Heart left ventricle (tissue), 13 donors: ENCODE data around the gene MKNK1.

Experiments
- CTCF ChIP-seq, 12 donors: fragments of 200-600 bp; sonication (generic) in 4 of 12; IDR thresholded peaks; one replicate each; pipeline versions ENCODE4 v1.5.0 to v1.8.0; 2018 to 2022; ENCODE audit warnings: antibody characterized with exemption in 12 of 12, mild to moderate bottlenecking in 5 of 12
- POLR2A ChIP-seq, 2 donors: fragments of 450-650 bp; IDR thresholded peaks; one replicate each; pipeline ENCODE4 v1.6.1; 2017; ENCODE audit warnings: antibody characterized with exemption in 2 of 2, mild to moderate bottlenecking in 2 of 2, moderate library complexity in 2 of 2
- donor health status: ischemic (EF 13 %, LVEDD 7.1; RV severe dilation, severe dysfunction).
- donor health status: DM: no; HTN: yes; CAD: no.
- donor health status: DM: no; HTN: no; CAD: no.
- donor health status: ischemic (EF 25% LVEDD 6.9; RV normal size, moderate dysfunction).
- donor health status: ischemic (EF 25% LVEDD 5.7; RV mildly dilated, moderate dysfunction).
- donor health status: ischemic (EF 35%, LVEDD 5.7; RV mildly dilated, moderate dysfunction).
- donor health status: nonischemic (EF 11% LVEDD 7.7; RV severe dilation, severe dysfunction).
- donor health status: DM: yes; HTN: yes; CAD: no.
- donor health status: PGD.
- donor health status: ischemic (EF 29% LVEDD 5.4; RV normal size, mild dysfunction).
- donor health status: nonischemic (EF 23%, LVEDD 6.1; RV moderate dilation, normal function).

DNA sequence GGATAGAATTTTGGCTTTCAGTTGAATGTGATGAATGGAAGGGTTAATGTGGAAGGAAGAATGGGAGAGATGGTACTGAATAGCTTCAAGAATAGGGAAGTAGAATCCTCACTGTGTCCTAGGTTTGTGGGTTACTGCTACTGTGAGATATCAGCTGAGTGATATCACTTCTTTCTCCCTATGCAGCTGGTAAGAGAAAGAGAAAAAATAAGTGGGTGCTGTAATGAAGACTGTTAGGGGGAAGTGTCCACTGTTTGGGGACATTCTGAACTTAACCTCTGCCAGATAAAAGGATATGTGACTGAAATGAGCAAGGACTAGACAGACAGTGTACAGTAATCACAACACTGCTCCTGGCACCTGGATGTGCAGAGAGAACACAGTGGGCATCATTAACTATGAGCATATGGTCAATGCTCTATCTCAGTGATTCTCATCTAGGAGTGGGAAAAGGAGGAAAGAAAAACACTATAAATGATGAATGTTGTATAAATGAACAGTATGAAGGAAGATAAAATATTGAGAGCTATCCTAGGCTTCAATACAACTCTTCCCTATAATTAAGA lies 38.1 kb upstream of the MKNK1 start:
- TF ChIP-seq CTCF (IDR thresholded peaks at IDR 0.05) (no peak), POLR2A (IDR thresholded peaks at IDR 0.05) (no peak)
